GM12874 (cell line): ENCODE results near the gene INPP4B.

Source experiments
- TF ChIP-seq, protein P1 (sequence below): IDR thresholded peaks from 2 replicates; pipeline ENCODE4 v1.5.1; 2011; ENCODE audit warnings: low read depth, mild to moderate bottlenecking, control low read depth, low read length, moderate library complexity; ENCODE audit not compliant: insufficient read depth

The INPP4B gene

DNA sequence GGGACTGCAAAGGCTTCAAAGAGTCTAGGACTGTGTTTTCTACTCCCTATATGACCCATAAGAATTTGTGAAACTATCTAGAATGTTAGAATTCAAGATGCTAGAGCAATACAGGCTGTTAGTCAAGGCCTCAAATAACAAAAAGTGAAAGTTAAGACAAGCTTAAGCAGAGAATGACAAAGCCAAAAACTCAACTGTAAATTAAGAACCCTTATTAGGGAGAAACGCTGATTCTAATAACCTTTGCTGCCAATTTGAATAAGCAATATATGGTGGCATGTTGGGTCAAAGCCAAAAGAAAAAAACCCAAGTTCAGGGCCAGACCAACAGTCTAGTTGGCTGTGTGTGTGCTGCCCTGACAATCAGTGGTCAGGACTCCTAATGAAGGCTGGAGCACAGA, 160.0 kb downstream of the INPP4B start:
- TF ChIP-seq, protein P1, sequence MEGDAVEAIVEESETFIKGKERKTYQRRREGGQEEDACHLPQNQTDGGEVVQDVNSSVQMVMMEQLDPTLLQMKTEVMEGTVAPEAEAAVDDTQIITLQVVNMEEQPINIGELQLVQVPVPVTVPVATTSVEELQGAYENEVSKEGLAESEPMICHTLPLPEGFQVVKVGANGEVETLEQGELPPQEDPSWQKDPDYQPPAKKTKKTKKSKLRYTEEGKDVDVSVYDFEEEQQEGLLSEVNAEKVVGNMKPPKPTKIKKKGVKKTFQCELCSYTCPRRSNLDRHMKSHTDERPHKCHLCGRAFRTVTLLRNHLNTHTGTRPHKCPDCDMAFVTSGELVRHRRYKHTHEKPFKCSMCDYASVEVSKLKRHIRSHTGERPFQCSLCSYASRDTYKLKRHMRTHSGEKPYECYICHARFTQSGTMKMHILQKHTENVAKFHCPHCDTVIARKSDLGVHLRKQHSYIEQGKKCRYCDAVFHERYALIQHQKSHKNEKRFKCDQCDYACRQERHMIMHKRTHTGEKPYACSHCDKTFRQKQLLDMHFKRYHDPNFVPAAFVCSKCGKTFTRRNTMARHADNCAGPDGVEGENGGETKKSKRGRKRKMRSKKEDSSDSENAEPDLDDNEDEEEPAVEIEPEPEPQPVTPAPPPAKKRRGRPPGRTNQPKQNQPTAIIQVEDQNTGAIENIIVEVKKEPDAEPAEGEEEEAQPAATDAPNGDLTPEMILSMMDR: no peak

DNA sequence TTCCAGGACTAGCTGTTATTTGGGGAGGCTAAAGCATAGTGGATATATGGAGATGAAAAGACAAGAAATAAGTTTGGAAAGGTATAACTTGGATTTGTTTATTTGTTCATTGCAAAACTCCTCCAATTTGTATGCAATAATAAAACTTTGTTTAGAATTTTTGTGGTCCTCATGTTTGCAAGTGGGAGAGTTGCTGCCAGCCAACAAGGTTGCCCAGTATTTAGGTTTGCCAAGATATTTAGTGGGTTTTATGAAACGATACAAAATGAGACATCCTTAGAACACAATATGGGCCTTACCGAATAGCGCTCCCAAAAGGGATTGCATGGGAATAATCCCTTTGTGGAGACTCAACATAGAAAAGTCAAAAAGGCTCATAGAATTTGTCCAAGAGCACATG, 162.1 kb downstream of the INPP4B start:
- TF ChIP-seq, protein P1: no peak

DNA sequence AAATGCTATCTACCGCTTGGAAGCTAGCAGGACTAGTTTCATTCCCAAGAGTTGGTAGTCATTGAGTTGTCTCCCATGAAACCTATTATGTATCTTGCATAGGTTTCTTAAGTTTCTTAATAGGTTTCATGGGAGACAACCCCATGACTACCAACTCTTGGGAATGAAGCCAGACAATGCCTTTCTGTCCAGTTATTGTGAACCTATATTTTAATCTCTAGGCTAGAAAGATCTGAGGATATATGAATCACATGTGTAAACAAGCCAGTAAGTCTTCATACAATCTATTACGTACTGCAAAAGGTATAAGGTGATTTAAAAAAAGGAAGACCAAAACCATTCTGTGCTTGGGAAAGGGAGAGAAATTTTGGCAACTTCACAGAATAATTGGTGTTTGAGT, 162.6 kb downstream of the INPP4B start:
- TF ChIP-seq, protein P1: no peak

DNA sequence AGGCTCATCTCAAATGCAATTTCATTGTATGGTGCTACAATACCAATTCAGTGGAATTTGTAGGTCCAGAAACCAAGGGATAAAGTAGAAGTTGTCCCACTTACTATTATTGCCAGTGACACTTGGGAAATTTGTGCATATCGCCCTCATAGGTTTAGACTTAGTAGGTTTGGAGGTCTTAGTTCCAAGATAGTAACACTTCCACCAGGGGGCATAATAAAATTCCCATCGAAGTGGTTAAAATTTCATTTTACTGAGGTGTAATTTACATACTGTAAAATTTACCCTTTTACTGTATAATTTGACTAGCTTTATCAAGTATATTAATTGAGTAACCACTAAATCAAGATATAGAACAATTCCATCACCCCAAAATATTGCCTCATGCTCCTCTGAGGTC, 174.6 kb downstream of the INPP4B start:
- TF ChIP-seq, protein P1: no peak

DNA sequence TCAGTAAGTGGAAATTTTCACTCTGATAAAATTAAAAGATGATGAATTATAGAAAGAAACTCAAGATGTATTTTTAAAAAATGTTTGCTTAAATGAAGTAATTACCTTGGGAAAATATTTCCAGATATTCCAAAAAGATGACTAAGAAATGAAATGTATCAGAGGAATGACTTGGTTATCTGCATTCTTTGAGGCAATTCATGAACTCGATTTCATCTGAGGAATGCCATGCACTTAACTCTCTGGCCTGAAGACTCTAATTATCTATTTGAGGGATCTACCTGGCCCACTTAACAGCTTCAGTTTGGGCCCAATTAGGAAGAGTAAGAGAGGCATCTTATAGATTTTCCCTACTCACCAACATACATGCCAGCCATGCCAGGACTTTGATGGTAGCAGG, 182.3 kb downstream of the INPP4B start:
- TF ChIP-seq, protein P1: no peak

DNA sequence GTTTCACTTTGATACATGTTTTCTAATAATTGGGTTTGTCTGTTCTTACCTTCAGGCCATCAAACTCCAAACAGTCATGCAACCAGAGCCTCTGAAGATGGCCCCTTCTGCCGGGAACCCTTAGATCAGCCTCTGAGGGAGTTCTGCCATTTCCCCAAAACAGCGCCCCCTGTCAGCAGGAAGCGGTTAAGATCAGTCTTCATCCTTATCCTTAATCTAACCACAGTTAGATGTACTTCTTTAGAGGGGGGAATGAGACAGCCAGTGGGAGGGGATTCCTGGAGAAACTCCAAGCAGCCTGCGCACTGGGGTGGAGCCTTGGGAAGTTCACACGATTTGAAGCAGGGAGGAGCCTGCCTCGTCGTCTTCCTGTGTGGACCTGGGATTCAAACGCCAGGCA, 185.4 kb downstream of the INPP4B start:
- TF ChIP-seq, protein P1: peak; percentile 8; the same call in 1 of the 2 replicates

DNA sequence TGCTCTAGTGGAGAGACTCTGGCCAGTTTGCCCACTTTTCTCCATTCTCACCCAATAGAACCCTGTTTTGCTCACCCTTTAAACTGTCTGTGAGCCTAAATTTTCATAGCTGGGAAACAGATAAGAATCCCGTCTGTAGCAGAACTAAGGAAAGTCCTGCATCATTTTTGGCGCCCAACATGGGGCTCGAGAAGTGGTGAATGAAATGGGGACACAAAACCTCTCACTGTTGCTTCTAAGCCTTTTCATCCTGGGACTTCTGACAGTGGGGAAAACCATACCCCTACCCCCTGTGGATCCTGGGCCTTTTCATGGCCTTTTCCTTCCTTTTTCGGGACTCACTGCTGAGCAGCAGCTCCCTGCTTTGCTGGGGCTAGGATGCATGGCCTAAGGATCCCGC, 189.9 kb downstream of the INPP4B start:
- TF ChIP-seq, protein P1: no peak

DNA sequence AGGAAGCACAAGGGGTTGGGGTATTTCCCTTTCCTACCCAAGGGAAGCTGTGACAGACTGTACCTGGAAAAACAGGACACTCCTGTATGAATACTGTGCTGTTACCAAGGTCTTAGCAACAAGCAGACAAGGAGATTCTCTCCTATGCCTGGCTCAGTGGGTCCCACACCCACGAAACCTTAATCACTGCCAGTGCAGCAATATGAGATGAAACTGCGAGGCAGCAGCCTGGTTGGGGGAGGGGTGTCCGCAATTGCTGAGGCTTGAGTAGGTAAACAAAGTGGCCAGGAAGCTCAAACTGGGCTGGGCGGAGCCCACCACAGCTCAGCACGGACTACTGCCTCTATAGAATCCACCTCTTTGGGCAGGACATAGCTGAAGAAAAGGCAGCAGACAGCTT, 197.7 kb downstream of the INPP4B start:
- TF ChIP-seq, protein P1: no peak
